SK-N-MC (cell line): ENCODE data around the gene PRKG1.

ENCODE experiments used
- EZH2 ChIP-seq: fragments of 200-600 bp; sonication (generic); IDR thresholded peaks from one replicate; pipeline ENCODE4 v1.6.1; 2017; ENCODE audit warnings: antibody characterized with exemption
- FOXP2 ChIP-seq: optimal IDR thresholded peaks from 2 replicates; pipeline ENCODE3; 2011; ENCODE audit warnings: mild to moderate bottlenecking, moderate library complexity; ENCODE audit not compliant: insufficient read depth; ENCODE audit errors: extremely low read length, control extremely low read depth
- POLR2AphosphoS5 ChIP-seq: IDR thresholded peaks from 2 replicates; pipeline ENCODE4 v1.6.1; 2012; ENCODE audit warnings: mild to moderate bottlenecking, low read depth, low read length, borderline replicate concordance

DNA sequence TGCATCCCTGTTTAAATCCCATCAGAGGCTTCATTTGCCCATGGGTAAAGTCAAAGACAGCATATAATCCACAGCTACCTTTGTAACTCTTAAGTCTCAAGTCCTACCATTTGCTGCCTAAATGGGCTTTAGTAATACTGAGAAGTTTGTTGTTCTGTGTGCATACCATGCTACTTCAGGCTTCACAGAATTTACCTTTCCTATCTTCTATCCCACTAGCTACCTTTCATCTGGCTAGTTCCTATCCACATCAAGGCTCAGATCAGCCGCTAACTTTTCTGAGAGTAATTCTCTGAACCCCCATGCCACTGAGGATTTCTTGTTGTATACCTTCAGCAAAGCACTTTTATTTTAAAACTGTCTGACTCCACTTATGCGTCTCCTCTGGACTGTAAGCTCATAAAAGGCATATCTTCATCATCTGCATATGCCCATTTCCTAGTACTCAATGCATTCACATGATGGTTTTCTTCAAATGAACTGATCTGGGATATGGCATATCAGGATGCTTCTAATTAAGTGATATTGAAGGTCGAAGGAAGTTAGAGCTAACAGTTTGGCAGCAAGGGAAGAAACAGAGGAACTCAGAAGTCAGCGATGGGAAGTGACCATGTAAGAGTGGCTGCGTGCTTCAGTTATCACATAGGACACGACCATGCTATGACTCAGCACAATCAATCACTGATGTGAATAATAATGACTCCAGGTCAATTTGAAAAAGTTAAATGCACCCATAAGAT lies 955.9 kb downstream of the PRKG1 start:
- TF ChIP-seq EZH2 (no peak), POLR2AphosphoS5 (no peak), FOXP2 (no peak)
